OCI-LY1 (cell line): ENCODE results near the gene STAT5B.

ENCODE experiments used
- CTCF ChIP-seq: fragments of 200-600 bp; sonication (generic), shearing (Covaris generic); IDR thresholded peaks from 2 replicates; pipeline ENCODE4 v1.5.1; 2017; ENCODE audit warnings: mild to moderate bottlenecking, antibody characterized with exemption, low read length, moderate library complexity, mixed read lengths
- EZH2 ChIP-seq: fragments of 200-600 bp; sonication (generic), shearing (Covaris generic); IDR thresholded peaks from 2 replicates; pipeline ENCODE4 v1.8.0; 2017; ENCODE audit warnings: borderline replicate concordance, mixed run types, mild to moderate bottlenecking, antibody characterized with exemption, low read length, moderate library complexity, mixed read lengths

- TF ChIP-seq CTCF, result no peak
- no peak for TF ChIP-seq EZH2
Observed at GRCh38 chr17:42233994-42234393, 42.2 kb downstream of the STAT5B start.
